CD4-positive, alpha-beta memory T cell (primary cell): ENCODE measurements around the gene LIMS2. TPM values are rescaled to one million over a fixed set of nuclear protein-coding genes. Genes with fewer than 3 reads are reported as not detected.

ENCODE experiments used
- CTCF ChIA-PET: fragments of 350-600 bp; sonication (Branson Sonifier 250); formaldehyde crosslinking; loops from one replicate; lab custom pipeline; 2021; ENCODE audit warnings: inconsistent platforms; ENCODE audit not compliant: partially characterized antibody; lab: Charles Lee
- POLR2A ChIA-PET: fragments of 350-600 bp; sonication (Branson Sonifier 250); formaldehyde crosslinking; loops from one replicate; lab custom pipeline; 2021; ENCODE audit not compliant: partially characterized antibody; lab: Charles Lee
- DNase-seq, 5 donors: peaks; one replicate each; pipeline versions ENCODE4 v3.0.0 to v3.0.0-alpha.2; 2020 to 2022; ENCODE audit warnings: mixed read lengths in 1 of 5
- H3K27ac ChIP-seq: one replicate; pipeline ENCODE4 v1.7.0; 2013; ENCODE audit warnings: low read depth, low read length
- H3K27me3 ChIP-seq: 2 replicates; pipeline ENCODE4 v1.7.0; 2013; ENCODE audit warnings: mild to moderate bottlenecking, low read length, moderate library complexity; ENCODE audit not compliant: insufficient read depth
- H3K36me3 ChIP-seq: 2 replicates; pipeline ENCODE4 v1.7.0; 2013; ENCODE audit warnings: mild to moderate bottlenecking, low read length, moderate library complexity; ENCODE audit not compliant: insufficient read depth
- H3K4me1 ChIP-seq: 2 replicates; pipeline ENCODE4 v1.7.0; 2013; ENCODE audit warnings: mild to moderate bottlenecking, low read length, moderate library complexity; ENCODE audit not compliant: insufficient read depth
- H3K4me3 ChIP-seq, 2 donors: one replicate each; pipeline ENCODE4 v1.7.0; 2013; ENCODE audit warnings: low read length in 2 of 2, mild to moderate bottlenecking in 1 of 2
- H3K9me3 ChIP-seq, 2 donors: one replicate each; pipeline ENCODE4 v1.7.0; 2013; ENCODE audit warnings: low read length in 2 of 2, control low read depth in 1 of 2; ENCODE audit not compliant: control insufficient read depth in 1 of 2
- H3K27ac Mint-ChIP-seq, 7 donors: one replicate each; pipeline ENCODE4 v1.8.0; 2020 to 2021; ENCODE audit warnings: mixed read lengths in 7 of 7, mild to moderate bottlenecking in 6 of 7, inconsistent platforms in 3 of 7, moderate library complexity in 3 of 7
- H3K27me3 Mint-ChIP-seq, 2 donors: one replicate each; pipeline ENCODE4 v1.8.0; 2020 to 2021; ENCODE audit warnings: mixed read lengths in 2 of 2
- H3K36me3 Mint-ChIP-seq, 2 donors: one replicate each; pipeline ENCODE4 v1.8.0; 2020 to 2021; ENCODE audit warnings: mixed read lengths in 2 of 2, inconsistent platforms in 1 of 2, mild to moderate bottlenecking in 1 of 2
- H3K4me1 Mint-ChIP-seq, 4 donors: one replicate each; pipeline ENCODE4 v1.8.0; 2020 to 2021; ENCODE audit warnings: mixed read lengths in 4 of 4, mild to moderate bottlenecking in 1 of 4
- H3K4me3 Mint-ChIP-seq, 8 donors: one replicate each; pipeline ENCODE4 v1.8.0; 2020 to 2021; ENCODE audit warnings: mixed read lengths in 8 of 8, mild to moderate bottlenecking in 7 of 8, moderate library complexity in 6 of 8, inconsistent platforms in 3 of 8
- H3K9me3 Mint-ChIP-seq, 8 donors: one replicate each; pipeline ENCODE4 v1.8.0; 2020 to 2021; ENCODE audit warnings: mixed read lengths in 8 of 8, mild to moderate bottlenecking in 5 of 8, inconsistent platforms in 3 of 8, moderate library complexity in 1 of 8
- intact Hi-C: fragments of 100-400 bp; cut with micrococcal nuclease; formaldehyde crosslinking; loops from one replicate; pipeline ENCODE4 v1.15.1; 2023
- polyA plus RNA-seq, 2 donors: library from polyadenylated mRNA; unstranded; fragments of 300-500 nt; fragmentation: Illumina TruSeq; gene quantifications; one replicate each; pipeline ENCODE4 v1.2.3, GENCODE V29; 2021
- total RNA-seq, 2 experiments: library from RNA; stranded (reverse); gene quantifications; one replicate each; pipeline ENCODE4 v1.2.3, GENCODE V29; 2021

The LIMS2 gene
- total and polyA plus RNA-seq, 4 experiments from 2014 or later, result 6.0 to 15.9 (median 9.0) TPM

GRCh38 chr2:127655209-127656073 is 19.9 kb downstream of the LIMS2 start:
- peak in 1 of 5 donors; percentile 16 for DNase-seq
- Histone ChIP-seq H3K36me3 (no peaks in the 10 kb centered on the region), H3K9me3 (no peaks in the 10 kb centered on the region), H3K4me1 (no peaks in the 10 kb centered on the region), H3K4me3 (no peak overlapping the region), H3K27ac (no peak overlapping the region), H3K27me3 (no peaks in the 10 kb centered on the region)
- Mint-ChIP-seq H3K4me1 (no peaks in the 10 kb centered on the region), H3K9me3 (no peaks in the 10 kb centered on the region), H3K27ac (no peak overlapping the region), H3K27me3 (peaks cover 0 to 3% of the 10 kb centered on the region in 2 donors), H3K4me3 (no peak overlapping the region), H3K36me3 (no peaks in the 10 kb centered on the region)
- ChIA-PET CTCF (interaction anchor here (1.5 to 7.6 kb wide), 2 partner anchors 16 to 65 kb away, joined by 5 to 69 read pairs; no protein-coding TSS in a partner anchor), POLR2A (no interaction called here)
- intact Hi-C loops, result no loop called here

DNA sequence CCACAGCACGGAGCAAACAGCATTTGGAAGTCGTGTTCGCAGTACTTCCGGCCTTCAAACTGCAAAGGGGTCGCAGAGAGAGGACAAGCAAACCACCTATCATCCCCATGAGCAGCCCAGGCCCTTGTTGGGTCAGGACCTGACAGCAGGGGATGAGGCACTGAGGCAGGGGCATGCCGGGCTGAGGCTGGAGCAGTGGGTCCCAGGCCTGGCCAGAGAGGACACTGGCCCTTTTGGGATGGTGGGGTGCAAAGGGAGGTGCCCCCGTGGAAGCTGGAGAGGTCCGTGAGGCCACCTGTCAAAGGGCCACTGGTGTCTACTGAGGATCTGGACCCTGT is 20.5 kb downstream of the LIMS2 start:
- no peak overlapping the region for H3K27ac ChIP-seq
- POLR2A ChIA-PET, result no interaction called here
- peak in 1 of 5 donors; percentile 24 for DNase-seq
- CTCF ChIA-PET, result interaction anchor here (7.6 kb wide), 1 partner anchor 16 kb away, joined by 69 read pairs; no protein-coding TSS in a partner anchor
- no peaks in the 10 kb centered on the region for H3K4me1 ChIP-seq
- no peaks in the 10 kb centered on the region for H3K9me3 ChIP-seq
- H3K4me3 ChIP-seq, result no peak overlapping the region
- Mint-ChIP-seq H3K27me3 (peaks cover 0 to 3% of the 10 kb centered on the region in 2 donors), H3K36me3 (no peaks in the 10 kb centered on the region), H3K27ac (peak overlapping the region in 1 of 7 donors; percentile 25), H3K4me1 (peaks cover 0 to 1% (median under 1%) of the 10 kb centered on the region in 4 donors), H3K9me3 (no peaks in the 10 kb centered on the region), H3K4me3 (no peak overlapping the region)
- intact Hi-C loops, result no loop called here
- no peaks in the 10 kb centered on the region for H3K36me3 ChIP-seq
- H3K27me3 ChIP-seq, result no peaks in the 10 kb centered on the region

- Histone ChIP-seq H3K27me3 (no peaks in the 10 kb centered on the region), H3K9me3 (no peaks in the 10 kb centered on the region), H3K36me3 (no peaks in the 10 kb centered on the region), H3K4me3 (no peak overlapping the region), H3K27ac (no peak overlapping the region), H3K4me1 (peaks cover 5% of the 10 kb centered on the region)
- H3K27me3 Mint-ChIP-seq, result peaks cover 0 to 3% of the 10 kb centered on the region in 2 donors
- ChIA-PET CTCF (interaction anchor here (3.5 to 7.6 kb wide), 2 partner anchors 15 to 63 kb away, joined by 30 to 69 read pairs; no protein-coding TSS in a partner anchor), POLR2A (no interaction called here)
- no peak overlapping the region for H3K27ac Mint-ChIP-seq
- no peaks in the 10 kb centered on the region for H3K36me3 Mint-ChIP-seq
- intact Hi-C loops, result no loop called here
- DNase-seq, result peak in 1 of 5 donors; percentile 17
- H3K4me1 Mint-ChIP-seq, result peaks cover 3 to 6% (median 5%) of the 10 kb centered on the region in 4 donors
- no peaks in the 10 kb centered on the region for H3K9me3 Mint-ChIP-seq
- H3K4me3 Mint-ChIP-seq, result no peak overlapping the region
Measured at GRCh38 chr2:127654084-127654837, 21.1 kb downstream of the LIMS2 start.

DNA sequence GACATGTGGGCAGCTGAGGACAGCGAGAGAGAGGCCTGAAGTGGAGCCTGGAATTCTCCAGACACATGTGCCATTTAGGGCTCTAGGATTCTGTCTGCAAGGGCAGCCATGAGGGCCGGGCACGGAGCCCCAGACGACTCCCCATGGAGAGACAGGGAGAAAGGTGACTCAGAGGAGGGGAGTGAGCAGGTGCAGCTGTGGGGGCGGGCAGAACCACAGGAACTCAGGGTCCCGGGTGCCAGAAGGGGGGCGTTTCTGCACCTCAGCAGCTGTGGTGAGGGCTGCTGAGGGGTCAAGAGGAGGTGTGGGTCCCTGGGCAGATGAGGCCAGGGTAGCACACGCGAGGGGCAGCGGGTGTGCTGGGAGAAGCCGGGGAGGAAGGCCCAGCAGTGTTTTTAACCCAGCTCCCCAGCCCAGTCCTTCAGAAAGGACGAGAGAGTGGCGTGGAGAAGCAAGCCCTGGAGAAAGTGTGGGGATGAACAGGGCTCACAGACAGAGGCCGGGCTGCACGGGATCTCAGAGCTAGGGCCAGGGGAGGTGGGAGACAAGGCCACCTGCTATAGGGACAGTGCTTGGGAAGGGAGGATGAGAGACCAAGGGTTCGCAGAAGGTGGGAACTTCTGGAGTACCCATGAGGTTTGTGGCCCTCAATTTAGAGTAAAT is 21.8 kb downstream of the LIMS2 start:
- H3K36me3 ChIP-seq, result no peaks in the 10 kb centered on the region
- no peak overlapping the region for H3K27ac ChIP-seq
- H3K27me3 ChIP-seq, result no peaks in the 10 kb centered on the region
- Mint-ChIP-seq H3K4me3 (no peak overlapping the region), H3K27me3 (peaks cover 0 to 3% of the 10 kb centered on the region in 2 donors), H3K36me3 (no peaks in the 10 kb centered on the region), H3K27ac (no peak overlapping the region), H3K9me3 (no peaks in the 10 kb centered on the region), H3K4me1 (peaks cover 5 to 13% (median 9%) of the 10 kb centered on the region in 4 donors)
- no peaks in the 10 kb centered on the region for H3K9me3 ChIP-seq
- H3K4me3 ChIP-seq, result no peak overlapping the region
- ChIA-PET CTCF (interaction anchor here (3.5 to 7.6 kb wide), 2 partner anchors 14 to 63 kb away, joined by 30 to 69 read pairs; no protein-coding TSS in a partner anchor), POLR2A (interaction anchor here (0.9 kb wide), 1 partner anchor 62 kb away, joined by 3 read pairs; no protein-coding TSS in a partner anchor)
- DNase-seq, result peak in 1 of 5 donors; percentile 19
- intact Hi-C loops, result no loop called here
- H3K4me1 ChIP-seq, result peaks cover 9% of the 10 kb centered on the region

DNA sequence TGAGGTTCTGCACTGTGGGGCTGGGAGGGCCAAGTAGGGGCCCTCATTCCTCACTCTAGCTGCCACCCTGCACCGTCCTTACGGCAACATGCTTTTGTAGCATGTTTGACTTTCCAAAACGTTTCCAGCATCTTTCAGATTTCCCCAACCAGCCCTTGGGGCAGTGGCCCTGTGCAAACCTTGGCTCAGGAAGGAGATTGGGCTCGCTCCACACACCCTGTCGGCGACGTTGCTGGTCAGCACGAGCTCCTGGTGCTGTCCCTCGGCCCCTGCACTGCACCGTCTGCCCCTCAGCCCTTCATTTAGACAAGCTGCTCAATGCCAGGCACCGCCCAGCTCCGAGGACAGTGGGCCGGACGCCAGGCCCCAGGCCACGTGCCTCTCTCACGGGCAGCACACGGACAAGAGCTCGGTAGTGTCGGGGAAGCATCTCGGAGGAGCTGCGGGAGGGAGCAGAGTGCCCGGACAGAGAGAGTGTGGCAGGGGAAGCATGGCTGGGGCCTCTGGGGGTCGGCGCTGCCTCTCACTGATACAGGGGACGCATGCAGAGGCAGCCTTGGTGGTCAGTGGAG is 22.5 kb downstream of the LIMS2 start:
- Mint-ChIP-seq H3K4me3 (no peak overlapping the region), H3K27ac (no peak overlapping the region), H3K36me3 (no peaks in the 10 kb centered on the region), H3K4me1 (peaks cover 6 to 18% (median 12%) of the 10 kb centered on the region in 4 donors), H3K27me3 (peaks cover 0 to 2% of the 10 kb centered on the region in 2 donors), H3K9me3 (no peaks in the 10 kb centered on the region)
- Histone ChIP-seq H3K4me1 (peaks cover 9% of the 10 kb centered on the region), H3K36me3 (no peaks in the 10 kb centered on the region), H3K27ac (no peak overlapping the region), H3K9me3 (no peaks in the 10 kb centered on the region), H3K4me3 (no peak overlapping the region), H3K27me3 (no peaks in the 10 kb centered on the region)
- ChIA-PET POLR2A (interaction anchor here (0.9 kb wide), 1 partner anchor 62 kb away, joined by 3 read pairs; no protein-coding TSS in a partner anchor), CTCF (interaction anchor here (1.0 to 7.6 kb wide), 4 partner anchors 14 to 455 kb away, joined by 4 to 69 read pairs (median 17); no protein-coding TSS in a partner anchor)
- peak in 1 of 5 donors; percentile 5 for DNase-seq
- intact Hi-C loops, result no loop called here

DNA sequence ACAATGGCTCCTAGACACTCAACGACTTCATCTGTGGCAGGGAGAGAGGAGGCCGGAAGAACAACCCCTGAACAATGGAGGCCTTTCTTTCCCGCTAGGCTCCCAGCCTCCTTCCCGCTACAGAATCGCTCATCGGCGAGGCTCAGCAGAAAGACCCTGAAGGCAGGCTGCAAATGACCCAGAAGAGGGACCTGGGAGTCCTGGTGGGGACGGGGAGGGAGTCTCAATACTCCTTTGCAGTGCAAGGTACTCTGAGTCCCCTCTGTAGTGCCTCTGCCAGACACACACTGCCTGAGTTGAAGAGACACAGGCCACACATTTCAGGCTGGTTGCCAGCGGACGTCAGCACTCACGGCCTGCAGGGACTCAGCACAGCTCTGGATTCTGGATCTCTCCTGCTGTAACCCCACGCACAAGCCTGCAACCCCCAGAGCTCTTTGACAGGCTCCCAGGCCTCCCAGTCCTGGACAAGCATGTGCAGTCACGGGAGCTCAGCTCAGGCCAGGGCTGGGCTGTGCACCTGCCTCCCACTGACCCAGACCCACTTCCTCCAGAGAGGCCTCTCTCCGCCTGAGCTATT is 23.3 kb downstream of the LIMS2 start:
- Mint-ChIP-seq H3K4me3 (no peak overlapping the region), H3K27ac (no peak overlapping the region), H3K4me1 (peaks cover 9 to 21% (median 14%) of the 10 kb centered on the region in 4 donors), H3K9me3 (no peaks in the 10 kb centered on the region), H3K36me3 (no peaks in the 10 kb centered on the region), H3K27me3 (no peaks in the 10 kb centered on the region)
- Histone ChIP-seq H3K27ac (no peak overlapping the region), H3K9me3 (no peaks in the 10 kb centered on the region), H3K27me3 (no peaks in the 10 kb centered on the region), H3K36me3 (no peaks in the 10 kb centered on the region), H3K4me3 (no peak overlapping the region), H3K4me1 (peaks cover 9% of the 10 kb centered on the region)
- peak in 1 of 5 donors; percentile 3 for DNase-seq
- ChIA-PET POLR2A (no interaction called here), CTCF (interaction anchor here (1.0 to 7.6 kb wide), 5 partner anchors 13 to 455 kb away, joined by 4 to 69 read pairs (median 4); no protein-coding TSS in a partner anchor)
- intact Hi-C loops, result no loop called here
